A204.1 (cell line): ENCODE measurements around the gene EFR3B.
"Not testable (repeated sequence)": the region's sequence is repeated elsewhere in the genome, so short reads cannot be mapped to it uniquely, and the experiment has no call there.

Experiments
- FAIRE-seq: peaks from 2 replicates; lab custom pipeline; 2012; peaks lifted over from hg19 to GRCh38; lab: Jason Lieb, UNC

Gene EFR3B

GRCh38 chr2:25150993-25151392 is 109.1 kb downstream of the EFR3B start:
- not testable (repeated sequence) for FAIRE-seq

DNA sequence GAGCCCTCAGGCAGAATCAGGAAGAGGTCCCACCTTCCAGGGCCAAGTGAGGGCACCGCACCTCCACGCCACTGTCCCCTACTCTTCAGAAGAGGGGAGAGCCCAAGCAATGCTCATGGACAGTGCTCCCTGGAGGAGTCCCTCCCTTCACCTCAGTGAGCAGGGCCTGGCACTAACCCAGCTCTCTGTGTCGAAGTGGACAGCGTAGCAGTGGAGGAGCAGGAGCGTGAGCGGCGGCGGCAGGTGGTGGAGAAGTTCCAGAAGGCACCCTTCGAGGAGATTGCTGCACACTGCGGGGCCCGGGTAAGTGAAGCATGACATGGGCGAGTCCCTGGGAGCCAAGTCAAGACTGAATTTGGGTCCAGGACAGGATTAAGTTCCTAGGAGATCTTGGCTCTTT is 109.8 kb downstream of the EFR3B start:
- FAIRE-seq: no peak

DNA sequence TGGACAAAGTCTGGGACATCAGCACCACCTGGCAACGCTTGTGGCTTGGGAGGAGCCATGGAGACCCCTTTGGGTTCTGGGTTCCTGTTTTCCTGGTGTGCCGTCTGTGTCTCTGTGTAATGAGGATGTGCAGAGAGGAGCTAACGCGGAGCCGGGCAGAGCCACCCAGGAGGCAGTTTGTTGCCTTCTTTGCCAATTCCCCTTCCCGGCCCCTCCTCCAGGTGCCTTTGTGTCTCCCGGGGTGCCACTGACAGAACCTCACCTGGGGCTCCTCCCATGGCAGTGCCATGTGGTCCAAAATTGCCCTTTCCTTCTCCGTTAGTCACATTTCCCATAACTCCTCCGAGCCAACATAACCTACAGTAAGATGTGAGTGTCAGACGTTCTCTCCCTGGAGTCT is 113.5 kb downstream of the EFR3B start:
- no peak for FAIRE-seq

DNA sequence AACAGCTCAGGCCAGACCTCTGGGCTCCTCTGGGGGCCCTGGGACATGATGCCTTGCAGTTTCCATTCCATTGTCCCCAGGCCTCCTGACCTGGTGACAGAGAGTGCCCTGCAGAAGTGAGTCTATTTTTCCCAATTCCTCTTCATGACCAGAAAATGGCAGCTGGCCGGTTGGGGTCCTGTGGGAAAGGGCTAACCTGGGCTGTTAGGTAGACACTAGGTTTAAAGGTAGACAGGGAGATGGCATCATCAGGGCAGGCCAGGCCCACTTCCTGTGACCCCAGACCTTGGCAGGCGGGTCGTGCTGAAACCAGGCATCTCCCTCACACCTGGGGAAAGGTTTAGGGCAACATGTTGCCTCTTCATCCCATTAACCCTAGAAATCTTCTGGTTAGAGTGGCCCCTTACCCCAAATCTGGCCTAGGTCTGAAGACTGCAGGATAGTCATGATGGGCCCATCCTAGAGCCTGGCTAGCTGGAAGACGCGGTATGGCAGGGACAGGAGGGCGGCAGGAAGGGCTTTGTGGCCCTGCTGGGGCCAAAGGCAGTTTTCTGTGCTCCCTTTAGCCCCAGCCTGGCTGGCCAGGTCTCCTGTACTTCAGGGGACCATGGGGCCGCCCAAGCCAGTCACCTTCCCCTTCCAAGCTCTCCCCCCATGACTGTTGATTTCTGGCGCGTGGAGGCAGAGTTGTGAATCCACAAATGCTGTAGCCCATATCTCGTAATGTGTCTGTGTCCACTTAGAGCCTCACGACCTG is 116.4 kb downstream of the EFR3B start:
- FAIRE-seq: no peak

- no peak for FAIRE-seq
These were observed 118.1 kb downstream of the EFR3B start for GRCh38 chr2:25159949-25160348.

GRCh38 chr2:25160376-25160775 is 118.5 kb downstream of the EFR3B start:
- no peak for FAIRE-seq

GRCh38 chr2:25161055-25161781 is 119.3 kb downstream of the EFR3B start:
- FAIRE-seq: no peak

DNA sequence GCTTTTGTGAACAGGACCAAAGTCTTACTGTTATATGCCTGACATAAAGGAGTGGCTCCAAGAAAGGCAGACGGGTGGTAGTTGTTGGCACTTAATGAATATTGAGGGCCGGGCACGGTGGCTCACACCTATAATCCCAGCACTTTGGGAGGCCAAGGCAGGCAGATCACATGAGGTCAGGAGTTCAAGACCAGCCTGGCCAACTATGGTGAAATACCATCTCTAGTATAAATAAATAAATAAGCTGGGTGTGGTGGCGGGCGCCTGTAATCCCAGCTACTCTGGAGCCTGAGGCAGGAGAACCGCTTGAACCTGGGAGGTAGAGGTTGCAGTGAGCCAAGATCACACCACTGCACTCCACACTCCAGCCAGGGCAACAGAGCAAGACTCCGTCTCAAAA is 120.2 kb downstream of the EFR3B start:
- not testable (repeated sequence) for FAIRE-seq

GRCh38 chr2:25164561-25164960 is 122.7 kb downstream of the EFR3B start:
- no peak for FAIRE-seq

DNA sequence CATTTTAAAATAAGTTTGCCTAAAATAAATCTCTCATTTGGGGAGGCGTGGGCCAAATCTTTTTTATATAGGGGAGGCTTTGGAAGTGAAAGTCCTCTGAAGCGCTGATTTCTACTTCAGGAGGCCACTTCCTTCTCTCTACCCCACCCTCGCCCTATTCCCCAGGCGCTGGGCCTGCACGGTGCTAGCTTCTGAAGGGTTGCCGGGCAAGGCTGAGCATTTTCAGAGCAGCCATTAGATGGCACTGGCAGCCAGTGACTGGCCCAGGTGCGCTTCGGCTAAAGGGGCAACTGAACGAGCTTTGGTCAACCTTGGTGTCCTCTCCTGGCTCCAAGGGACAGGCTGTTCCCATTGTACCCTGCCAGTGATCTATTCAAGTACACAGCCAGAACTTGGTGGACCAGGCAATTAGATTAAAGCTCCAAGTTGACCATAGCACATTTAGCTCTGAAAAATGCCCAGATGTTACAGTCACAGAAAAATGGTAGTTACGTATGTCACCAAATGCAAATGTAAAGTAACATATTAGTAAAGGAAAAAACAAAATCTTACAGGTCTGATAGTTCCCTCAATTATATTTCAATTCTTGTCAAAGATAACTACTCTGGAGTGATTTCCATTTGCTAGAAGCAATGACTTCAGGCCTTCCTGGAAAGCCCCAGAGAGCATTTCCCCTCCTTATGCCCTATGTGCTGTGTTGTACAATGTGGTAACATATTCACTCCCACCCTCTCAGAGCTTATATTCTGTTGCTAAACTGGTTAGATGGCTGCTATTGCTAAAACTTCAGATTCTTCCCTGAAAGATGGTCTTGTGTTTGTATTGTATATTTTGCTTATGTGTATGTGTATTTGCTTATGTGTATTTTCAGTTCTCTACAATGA is 124.4 kb downstream of the EFR3B start:
- FAIRE-seq: no peak

- no peak for FAIRE-seq
These were observed 126.6 kb downstream of the EFR3B start, which contains the start of gene POMC for GRCh38 chr2:25168256-25169072. Gene POMC, minus strand, starts transcription at chr2:25168580. Its CDS starts 3,808 bp downstream, at chr2:25164772.

GRCh38 chr2:25169073-25169470 is 127.2 kb downstream of the EFR3B start:
- FAIRE-seq: no peak

GRCh38 chr2:25170888-25171287 is 129.0 kb downstream of the EFR3B start:
- no peak for FAIRE-seq

DNA sequence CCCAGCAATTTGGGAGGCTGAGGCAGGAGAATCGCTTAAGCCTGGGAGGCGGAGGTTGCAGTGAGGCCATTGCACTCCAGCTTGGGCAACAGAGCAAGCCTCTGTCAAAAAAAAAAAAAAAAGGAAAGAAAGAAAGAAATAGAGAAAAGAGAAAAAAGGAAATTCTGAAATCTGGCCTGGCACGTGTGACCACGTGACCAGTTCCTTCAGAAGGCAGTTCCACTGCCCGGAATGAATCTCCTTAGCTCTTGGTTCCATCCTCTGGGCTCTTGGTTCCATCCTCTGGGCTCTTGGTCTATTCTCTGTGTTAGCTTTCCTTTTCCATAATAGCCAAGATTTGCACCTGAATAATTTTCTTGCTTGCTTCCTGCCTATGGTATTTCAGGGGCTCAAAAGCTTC is 131.8 kb downstream of the EFR3B start:
- FAIRE-seq: no peak

- no peak for FAIRE-seq
These were observed 132.5 kb downstream of the EFR3B start for GRCh38 chr2:25174192-25174861.

GRCh38 chr2:25176138-25176537 is 134.3 kb downstream of the EFR3B start:
- FAIRE-seq: no peak

DNA sequence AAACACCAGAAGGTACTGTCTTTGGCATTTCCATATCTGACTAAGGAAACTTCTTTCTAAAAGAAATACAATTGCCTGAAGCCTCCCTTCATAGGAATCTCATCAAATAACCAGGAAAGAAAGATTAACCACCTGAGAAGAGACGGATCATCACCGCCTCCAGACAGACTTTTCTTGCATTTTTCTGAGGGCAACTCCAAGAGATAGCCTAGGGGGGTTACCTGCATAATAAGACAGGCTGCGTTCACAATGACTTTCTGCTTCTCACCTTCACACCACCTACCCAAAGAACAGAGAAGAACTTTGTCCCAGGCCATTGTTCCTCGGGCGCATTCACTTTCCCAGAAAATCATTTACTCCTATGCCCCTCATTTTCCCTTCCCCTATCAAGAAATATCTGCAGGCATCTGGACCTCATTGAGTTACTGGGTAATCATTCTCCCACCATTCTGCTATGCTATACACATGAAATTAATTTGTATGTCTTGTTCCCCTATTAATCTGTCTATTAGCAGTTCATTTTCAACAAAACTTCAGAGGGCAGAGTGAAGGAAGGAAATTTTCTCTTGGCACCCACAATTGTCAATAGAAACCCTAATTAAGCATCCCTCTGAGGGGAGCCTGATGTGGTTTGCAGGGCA is 134.8 kb downstream of the EFR3B start:
- FAIRE-seq: no peak

DNA sequence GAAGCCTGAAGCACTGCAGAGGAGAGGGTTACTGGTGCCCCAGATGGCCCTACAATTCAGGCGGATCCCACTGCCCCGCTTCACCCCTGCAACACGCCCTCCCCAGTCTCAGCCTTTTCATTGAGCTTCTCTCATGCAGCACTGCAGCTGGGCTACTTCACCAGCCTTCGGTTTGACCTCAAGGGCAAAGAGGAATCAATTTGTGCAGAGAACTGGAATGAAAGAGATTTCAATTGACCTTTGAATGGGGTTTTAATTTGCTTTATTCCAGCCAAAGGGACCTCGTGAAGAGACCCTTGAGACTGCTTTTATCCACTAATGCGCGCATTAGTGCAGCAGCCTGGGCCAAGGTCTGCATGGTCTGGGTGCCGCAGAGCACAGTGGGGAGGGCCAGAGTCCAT is 135.3 kb downstream of the EFR3B start:
- no peak for FAIRE-seq

GRCh38 chr2:25178976-25179375 is 137.1 kb downstream of the EFR3B start:
- FAIRE-seq: no peak

- no peak for FAIRE-seq
These were observed 142.4 kb downstream of the EFR3B start for GRCh38 chr2:25184254-25184653.
